Renal cortical epithelial cell (primary cell): ENCODE measurements around the gene CXCL8. TPM values are rescaled to one million over a fixed set of nuclear protein-coding genes. Genes with fewer than 3 reads are reported as not detected.

Experiments
- total RNA-seq: library from RNA; depleted of rRNA; stranded (reverse); fragments of >200 nt; gene quantifications from 2 replicates; pipeline ENCODE4 v1.2.3, GENCODE V29; 2014

Gene CXCL8
- total RNA-seq, 1 donor from 2014 or later = 110 TPM

Other genes starting within 250 kb of the CXCL8 start
- 8.3 and 10.6 TPM in 2 replicates for gene RASSF6, start 120.1 kb upstream of the CXCL8 start, total RNA-seq
- 139 and 159 TPM in 2 replicates for gene CXCL6, start 96.1 kb downstream of the CXCL8 start, total RNA-seq
- gene PF4V1, start 112.7 kb downstream of the CXCL8 start, total RNA-seq = 10.8 and 13.5 TPM in 2 replicates
- 194 and 254 TPM in 2 replicates for gene CXCL1, start 128.8 kb downstream of the CXCL8 start, total RNA-seq
- 0.60 and 0.87 TPM in 2 replicates for gene PF4, start 241.5 kb downstream of the CXCL8 start, total RNA-seq
- gene PPBP, start 247.6 kb downstream of the CXCL8 start, total RNA-seq = 1.6 TPM in 1 of 2 replicates, not detected in the other